ENCODE results near the gene SPATS2L.

SPATS2L gene

GRCh38 chr2:200306196-200306930, at the start of gene SPATS2L:
TSS of gene SPATS2L (plus strand) at chr2:200306693. CDS start at chr2:200389245, 82,552 bp downstream.
- DNase-seq (ENCODE audit: low read depth in 2 of 2): peak; percentile 60 to 61

- DNase-seq (ENCODE audit: low read depth in 2 of 2): no peak
These were observed 48.9 kb upstream of the SPATS2L start for GRCh38 chr2:200257570-200257969.

- no peak for DNase-seq (ENCODE audit: low read depth in 2 of 2)
These were observed 48.4 kb upstream of the SPATS2L start for GRCh38 chr2:200258081-200258480.

- no peak for DNase-seq (ENCODE audit: low read depth in 2 of 2)
These were observed 47.5 kb upstream of the SPATS2L start for GRCh38 chr2:200258881-200259576.

GRCh38 chr2:200259577-200259957, 46.9 kb upstream of the SPATS2L start:
- DNase-seq (ENCODE audit: low read depth in 2 of 2): no peak

- DNase-seq (ENCODE audit: low read depth in 2 of 2): no peak
These were observed 44.4 kb upstream of the SPATS2L start for GRCh38 chr2:200262047-200262446.

GRCh38 chr2:200263279-200263678, 43.2 kb upstream of the SPATS2L start:
- DNase-seq (ENCODE audit: low read depth in 2 of 2): no peak

- DNase-seq (ENCODE audit: low read depth in 2 of 2): no peak
These were observed 41.9 kb upstream of the SPATS2L start for GRCh38 chr2:200264631-200265030.

GRCh38 chr2:200266406-200266805, 40.1 kb upstream of the SPATS2L start:
- no peak for DNase-seq (ENCODE audit: low read depth in 2 of 2)

GRCh38 chr2:200267350-200267749, 39.1 kb upstream of the SPATS2L start:
- DNase-seq (ENCODE audit: low read depth in 2 of 2): no peak

GRCh38 chr2:200270732-200271131, 35.8 kb upstream of the SPATS2L start:
- no peak for DNase-seq (ENCODE audit: low read depth in 2 of 2)

GRCh38 chr2:200272320-200272719, 34.2 kb upstream of the SPATS2L start:
- no peak for DNase-seq (ENCODE audit: low read depth in 2 of 2)

GRCh38 chr2:200274116-200275075, 32.1 kb upstream of the SPATS2L start:
- DNase-seq (ENCODE audit: low read depth in 2 of 2): no peak

- no peak for DNase-seq (ENCODE audit: low read depth in 2 of 2)
These were observed 31.0 kb upstream of the SPATS2L start for GRCh38 chr2:200275295-200276013.

- no peak for DNase-seq (ENCODE audit: low read depth in 2 of 2)
These were observed 30.0 kb upstream of the SPATS2L start for GRCh38 chr2:200276472-200276871.

GRCh38 chr2:200278694-200279316, 27.7 kb upstream of the SPATS2L start:
- DNase-seq (ENCODE audit: low read depth in 2 of 2): no peak

- DNase-seq (ENCODE audit: low read depth in 2 of 2): no peak
These were observed 26.6 kb upstream of the SPATS2L start for GRCh38 chr2:200279857-200280256.

GRCh38 chr2:200286578-200286977, 19.9 kb upstream of the SPATS2L start:
- no peak for DNase-seq (ENCODE audit: low read depth in 2 of 2)

- DNase-seq (ENCODE audit: low read depth in 2 of 2): peak; percentile 53 to 55
These were observed 17.6 kb upstream of the SPATS2L start for GRCh38 chr2:200288670-200289429.

GRCh38 chr2:200296118-200296517, 10.4 kb upstream of the SPATS2L start:
- no peak for DNase-seq (ENCODE audit: low read depth in 2 of 2)
